CD1c-positive myeloid dendritic cell (primary cell): ENCODE results near the gene BFAR.
"Not testable (repeated sequence)": the region's sequence is repeated elsewhere in the genome, so short reads cannot be mapped to it uniquely, and the experiment has no call there.

Experiments
- DNase-seq: peaks from one replicate; pipeline ENCODE4 v3.0.0-alpha.2; 2016; ENCODE audit errors: extremely low spot score

The BFAR gene, protein sequence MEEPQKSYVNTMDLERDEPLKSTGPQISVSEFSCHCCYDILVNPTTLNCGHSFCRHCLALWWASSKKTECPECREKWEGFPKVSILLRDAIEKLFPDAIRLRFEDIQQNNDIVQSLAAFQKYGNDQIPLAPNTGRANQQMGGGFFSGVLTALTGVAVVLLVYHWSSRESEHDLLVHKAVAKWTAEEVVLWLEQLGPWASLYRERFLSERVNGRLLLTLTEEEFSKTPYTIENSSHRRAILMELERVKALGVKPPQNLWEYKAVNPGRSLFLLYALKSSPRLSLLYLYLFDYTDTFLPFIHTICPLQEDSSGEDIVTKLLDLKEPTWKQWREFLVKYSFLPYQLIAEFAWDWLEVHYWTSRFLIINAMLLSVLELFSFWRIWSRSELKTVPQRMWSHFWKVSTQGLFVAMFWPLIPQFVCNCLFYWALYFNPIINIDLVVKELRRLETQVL

DNA sequence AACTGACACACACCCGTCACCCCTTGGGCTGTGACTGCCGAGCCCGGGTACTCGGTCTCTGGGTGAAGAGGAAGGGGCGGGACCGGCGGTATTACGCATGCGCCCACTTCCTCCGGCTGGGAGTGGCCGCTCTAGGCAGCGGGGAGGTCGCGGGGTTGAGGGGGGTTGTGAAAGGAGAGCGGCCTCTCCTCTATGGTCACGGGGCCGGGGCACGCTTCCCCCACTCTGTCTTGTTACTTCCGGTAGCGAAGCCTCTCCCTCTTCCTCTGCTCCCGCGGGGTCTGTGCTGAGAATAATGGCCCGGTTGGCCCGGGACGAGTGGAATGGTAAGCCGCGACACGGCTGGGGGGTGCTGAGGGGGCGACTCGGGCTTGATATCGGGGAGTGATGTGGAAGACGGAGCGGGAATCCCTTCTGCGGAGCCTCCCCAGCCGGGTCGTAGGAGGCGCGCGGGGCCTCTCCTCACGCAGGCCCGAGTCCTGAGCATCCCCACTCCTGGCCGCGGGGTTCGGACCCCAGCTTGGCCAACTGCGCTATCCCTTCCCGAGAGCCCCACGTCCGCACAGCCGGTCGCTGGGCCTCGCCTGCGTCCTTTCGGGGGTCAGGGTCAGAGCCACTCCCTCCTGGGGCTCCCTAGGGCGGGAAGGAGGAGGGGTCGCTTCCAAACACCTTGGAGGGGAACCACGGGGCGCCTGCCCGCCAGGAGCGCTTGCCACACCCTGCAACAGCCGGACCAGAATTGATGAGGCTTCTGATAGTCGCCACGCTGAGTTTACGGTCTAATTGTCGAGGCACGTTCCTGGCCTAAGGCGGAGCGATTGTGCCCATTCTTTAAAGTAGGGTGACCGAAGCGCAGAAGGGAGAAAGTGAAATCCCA lies at the start of gene BFAR:
BFAR (plus strand) TSS at position 259 of the 877 bp plus-strand sequence. CDS start 11,396 bp downstream, outside the sequence.
- DNase-seq = peak; percentile 99

DNA sequence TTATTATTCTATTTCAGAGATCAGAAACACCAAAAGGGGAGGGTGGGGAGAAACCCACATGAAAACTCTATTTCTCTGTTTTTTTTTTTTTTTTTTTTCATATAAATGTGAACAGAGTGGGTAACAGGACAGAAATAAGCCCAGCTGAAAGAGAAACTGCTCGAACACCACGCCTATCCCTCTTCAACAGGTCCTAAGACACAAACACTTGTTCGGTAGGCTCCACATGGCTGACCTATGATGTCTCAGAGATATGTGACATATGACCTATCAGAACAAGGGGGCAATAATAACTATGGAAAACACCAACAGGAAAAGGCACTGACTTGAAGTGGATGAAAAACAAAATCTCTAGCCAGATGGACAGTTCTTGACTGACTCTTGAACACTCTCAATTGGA lies 47.5 kb upstream of the BFAR start:
- no peak for DNase-seq

DNA sequence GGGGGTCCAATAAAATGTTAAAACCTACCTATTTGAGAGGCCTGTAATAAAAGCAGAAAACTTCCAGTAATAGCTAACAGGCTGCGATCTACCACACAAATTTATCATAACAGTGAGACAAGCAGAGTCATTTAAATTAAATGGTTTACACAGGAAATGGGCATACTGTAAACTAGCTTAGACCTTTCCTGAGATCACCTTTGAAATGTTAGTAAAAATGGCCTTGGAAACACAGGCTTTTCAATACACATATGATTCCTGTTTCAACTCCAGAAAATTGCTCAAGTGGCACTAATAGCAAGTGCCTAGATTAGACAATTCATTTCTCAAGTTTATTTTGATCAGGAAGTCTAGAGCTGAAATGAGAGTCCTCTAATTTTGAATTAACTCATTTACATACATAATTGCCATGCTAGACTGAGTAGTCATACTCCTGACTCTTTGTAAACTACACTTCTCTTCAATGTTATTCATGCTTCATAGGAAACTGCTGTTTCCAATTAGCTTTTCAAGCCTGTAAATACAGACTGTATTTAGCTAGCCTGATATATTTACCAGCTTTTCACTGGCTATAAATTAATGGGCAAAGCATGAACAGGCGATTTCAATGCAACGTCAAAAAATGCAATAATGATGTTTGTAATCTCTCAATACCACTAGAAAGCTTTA lies 46.0 kb upstream of the BFAR start:
- no peak for DNase-seq

DNA sequence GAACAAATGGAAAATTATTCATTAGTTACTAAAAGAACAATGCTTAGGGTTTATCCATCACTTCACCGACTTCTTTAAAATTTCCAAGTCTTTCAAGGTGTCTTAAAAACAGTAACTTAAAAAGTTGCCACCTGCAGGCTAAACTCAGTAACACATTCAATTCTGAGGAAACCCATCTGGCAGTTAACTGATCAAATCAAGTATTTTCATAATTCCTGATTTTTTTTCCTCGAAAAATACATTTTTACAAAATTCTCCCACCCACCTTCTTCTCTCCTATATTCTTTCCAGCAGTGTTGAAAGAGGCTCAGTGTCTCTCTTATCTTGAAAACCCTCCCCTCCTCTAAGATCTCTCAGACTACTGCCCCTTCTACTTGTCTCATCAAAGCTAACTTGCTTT lies 32.6 kb upstream of the BFAR start:
- DNase-seq = peak; percentile 12

DNA sequence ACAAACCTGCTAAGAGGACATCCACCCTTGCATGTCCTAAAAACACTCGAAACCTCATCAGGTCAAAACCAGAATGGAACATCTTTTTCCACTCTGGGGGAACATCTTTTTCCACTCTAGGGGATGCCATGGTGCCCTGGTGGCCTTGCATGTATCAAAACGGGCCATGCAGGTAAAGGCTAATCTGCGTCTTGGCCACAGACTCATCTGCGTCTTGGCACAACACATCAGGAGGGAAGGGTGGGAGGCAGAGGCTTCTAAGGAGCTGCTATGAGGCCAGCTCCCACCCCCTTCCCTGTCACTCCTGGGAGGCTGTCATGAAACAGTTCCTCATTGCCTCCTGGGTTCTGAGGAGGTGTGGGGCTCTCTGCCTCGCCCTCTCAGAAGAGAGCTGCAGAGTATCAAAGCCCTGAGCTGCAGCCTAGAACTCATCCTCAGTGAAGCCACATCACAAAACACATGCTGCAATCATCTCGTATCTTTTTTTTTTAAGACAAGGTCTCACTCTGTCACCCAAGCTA lies 30.2 kb upstream of the BFAR start:
- no peak for DNase-seq

DNA sequence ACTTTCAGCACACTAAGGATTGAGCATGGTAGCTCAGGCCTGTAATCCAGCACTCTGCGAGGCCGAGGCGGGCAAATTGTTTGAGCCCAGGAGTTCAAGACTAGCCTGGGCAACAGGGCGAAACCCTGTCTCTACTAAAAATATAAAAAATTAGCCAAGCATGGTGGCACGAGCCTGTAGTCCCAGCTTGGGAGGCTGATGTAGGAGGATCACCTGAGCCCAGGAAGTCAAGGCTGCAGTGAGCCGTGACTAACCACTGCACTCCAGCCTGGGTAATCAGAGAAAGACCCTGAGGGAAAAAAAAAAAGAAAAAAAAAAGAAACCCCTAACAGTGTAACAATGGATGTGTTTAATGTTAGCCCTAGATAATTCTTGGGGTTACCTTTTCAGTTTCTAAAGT lies 26.6 kb upstream of the BFAR start:
- no peak for DNase-seq

DNA sequence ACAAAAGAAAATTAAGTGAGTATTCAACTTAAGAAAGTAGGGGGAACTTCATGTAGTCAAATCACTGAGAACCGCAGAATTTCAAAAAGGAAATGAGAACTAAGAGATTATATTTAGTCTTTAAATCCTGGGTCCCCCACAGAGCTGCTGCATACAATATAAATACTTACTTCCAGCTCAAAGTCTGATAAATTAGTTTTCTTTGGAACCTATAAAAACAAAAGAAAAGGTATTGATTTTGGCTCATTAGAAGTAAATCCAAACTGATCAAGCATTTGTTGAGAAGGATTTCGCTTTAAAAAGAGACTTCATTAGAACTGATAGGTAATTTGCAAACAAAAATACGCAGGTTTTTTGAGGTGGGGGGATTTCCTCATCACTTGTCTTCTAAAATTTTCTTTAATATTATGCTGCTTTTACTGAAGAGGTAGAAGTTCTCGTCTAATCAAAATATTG lies 24.6 kb upstream of the BFAR start:
- DNase-seq = no peak

DNA sequence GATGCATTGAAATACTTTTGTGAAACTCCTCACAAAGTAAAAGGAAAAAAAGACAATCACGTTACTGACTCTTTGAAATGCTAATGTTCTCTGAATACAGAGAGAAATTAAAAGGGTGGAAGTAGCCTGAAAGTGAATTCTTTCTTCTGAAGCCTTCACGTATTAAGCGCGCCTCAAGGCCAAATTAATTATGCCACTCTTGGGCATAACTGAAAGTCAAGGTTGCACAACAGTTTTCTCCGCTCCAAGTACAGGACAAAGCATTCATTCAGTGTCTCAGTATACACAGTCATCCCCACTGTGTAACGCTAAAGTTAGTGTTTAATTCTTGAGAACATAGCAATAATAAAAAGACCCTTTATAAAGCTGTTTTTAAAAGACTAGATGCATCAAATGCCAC lies 24.1 kb upstream of the BFAR start:
- DNase-seq = no peak

DNA sequence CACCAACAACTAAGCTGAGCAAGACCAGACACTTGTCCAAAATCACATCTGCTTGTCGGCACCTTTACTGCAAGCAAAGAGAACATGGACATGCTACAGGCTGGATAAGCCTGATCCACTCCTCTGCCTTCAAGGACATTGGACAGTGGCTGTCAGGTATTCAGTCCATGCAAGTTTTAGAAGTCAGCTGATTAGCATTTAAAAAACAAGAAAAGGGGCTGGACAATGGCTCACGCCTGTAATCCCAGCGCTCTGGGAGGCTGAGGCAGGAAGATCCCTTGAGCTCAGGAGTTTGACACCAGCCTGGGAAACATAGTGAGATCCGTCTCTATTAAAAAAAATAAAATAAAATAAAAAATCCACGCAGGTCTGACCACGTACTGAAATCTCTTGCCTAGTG lies 23.0 kb upstream of the BFAR start:
- no peak for DNase-seq

DNA sequence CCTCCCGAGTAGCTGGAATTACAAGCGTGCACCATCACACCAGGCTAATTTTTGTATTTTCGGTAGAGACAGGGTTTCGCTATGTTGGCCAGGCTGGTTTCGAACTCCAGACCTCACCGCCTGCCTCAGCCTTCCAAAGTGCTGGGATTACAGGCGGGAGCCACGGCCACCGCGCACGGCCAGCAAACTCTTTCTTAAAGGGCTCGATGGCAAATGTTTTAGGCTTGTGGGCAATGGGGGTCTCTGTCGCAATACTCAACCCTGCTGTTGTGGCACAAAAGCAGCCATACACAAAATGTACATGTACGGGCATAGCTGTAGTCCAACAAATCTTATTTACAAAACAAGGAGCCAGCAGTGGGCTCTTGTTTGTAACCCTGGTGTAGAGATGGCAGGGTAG lies 21.1 kb upstream of the BFAR start:
- no peak for DNase-seq

DNA sequence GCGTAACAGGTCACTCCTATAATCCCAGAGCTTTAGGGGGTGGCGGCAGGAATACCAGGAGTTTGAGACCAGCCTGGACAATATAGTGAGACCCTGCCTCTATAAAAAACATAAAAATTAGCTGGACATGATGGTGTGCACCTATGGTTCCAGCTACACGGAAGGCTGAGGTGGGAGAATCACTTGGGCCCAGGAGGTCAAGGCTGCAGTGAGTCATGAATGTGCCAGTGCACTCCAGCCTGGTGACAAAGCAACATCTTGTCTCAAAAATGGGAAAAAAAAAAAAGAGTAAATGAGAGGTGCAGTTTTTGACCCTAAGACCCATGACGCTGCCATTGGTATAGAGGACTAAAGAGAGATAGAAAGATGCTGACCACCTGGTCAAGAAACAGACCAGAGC lies 18.8 kb upstream of the BFAR start:
- DNase-seq = no peak

DNA sequence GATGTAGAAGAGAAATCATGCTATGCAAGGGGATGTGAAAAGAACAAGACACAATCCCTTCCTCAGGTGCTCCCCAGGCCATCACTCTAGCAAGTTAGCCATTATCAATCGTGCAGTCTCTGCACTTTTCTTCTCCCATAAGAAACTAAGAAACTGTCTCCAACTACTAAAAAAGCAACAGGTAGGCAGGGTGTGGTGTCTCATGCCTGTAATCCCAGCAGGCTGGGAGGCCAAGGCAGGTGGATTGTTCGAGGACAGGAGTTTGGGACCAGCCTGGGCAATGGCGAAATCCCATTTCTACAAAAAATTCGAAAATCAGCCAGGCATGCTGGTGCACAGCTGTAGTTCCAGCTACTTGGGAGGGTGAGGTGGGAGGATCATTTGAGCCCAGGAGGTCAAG lies 16.5 kb upstream of the BFAR start:
- DNase-seq = no peak

DNA sequence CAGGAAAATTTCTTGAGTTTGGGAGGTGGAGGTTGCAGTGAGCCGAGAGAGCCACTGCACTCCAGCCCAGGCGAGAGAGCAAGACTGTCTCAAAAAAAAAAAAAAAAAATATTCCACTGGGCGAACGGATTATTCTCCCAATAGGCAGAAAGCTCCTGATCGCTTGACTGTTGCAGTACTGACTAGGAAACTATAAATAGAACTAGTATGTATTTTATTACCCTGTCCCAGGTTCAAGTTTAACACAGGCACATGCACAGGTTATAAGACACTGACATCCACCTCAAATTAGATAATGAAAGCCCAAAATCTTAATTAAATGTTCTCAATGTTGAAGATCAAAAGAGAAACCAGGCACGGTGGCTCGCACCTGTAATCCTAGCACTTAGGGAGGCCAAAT lies 14.2 kb upstream of the BFAR start:
- no peak for DNase-seq

DNA sequence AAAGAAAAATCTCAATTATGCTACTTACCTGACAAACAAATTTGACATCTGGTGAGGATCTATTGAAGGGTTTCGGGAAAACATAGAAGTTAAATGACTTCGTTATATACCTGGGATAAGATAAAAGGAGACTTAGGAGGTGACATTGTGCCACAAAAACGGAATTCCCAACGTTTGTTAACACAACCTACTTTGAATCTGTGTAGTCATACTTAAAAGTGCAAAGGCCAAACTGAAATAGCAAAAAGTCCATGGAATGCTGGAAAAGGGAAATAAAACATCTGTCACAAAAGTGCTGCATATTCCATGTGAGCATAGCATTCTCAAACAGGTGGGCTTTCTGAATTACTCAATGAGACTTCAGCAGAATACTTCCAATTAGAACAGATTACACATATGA lies 5.7 kb upstream of the BFAR start:
- no peak for DNase-seq

DNA sequence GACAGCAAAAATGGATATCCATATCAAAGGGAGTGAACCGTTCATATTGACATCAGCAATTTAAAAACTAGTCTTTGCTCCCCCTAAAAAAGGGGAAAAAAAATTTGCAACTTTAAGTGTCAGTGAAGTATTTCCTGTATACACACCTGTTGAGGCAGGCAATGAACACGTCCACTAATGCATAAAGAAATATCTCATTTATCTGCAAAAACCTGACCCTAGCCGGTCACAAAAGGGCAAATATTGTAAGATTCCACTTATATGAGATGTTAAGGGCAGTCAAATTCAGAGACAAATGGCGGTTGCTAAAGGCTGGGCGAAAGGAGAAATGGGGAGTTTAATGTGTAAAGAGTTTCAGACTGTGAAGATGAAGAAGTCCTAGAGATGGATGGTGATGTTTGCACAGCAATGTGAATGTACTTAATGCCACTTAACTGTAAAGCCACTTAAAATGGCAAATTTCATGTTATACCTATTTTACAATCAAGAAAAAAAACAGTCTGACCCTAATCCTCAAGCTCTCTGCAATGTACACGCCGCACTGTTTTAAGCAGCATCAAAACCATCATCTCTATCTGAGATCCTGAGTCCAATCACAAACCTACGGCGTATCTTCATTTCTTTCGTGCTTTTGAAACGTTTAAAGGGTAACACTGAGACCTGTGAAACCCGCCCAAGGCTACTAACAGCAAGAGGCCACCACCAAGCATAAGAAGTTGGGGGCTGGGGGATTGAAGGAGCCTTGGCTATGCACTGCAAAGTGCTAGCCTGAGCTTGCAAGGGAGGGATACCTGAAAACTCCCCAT lies 3.7 kb upstream of the BFAR start:
- no peak for DNase-seq

DNA sequence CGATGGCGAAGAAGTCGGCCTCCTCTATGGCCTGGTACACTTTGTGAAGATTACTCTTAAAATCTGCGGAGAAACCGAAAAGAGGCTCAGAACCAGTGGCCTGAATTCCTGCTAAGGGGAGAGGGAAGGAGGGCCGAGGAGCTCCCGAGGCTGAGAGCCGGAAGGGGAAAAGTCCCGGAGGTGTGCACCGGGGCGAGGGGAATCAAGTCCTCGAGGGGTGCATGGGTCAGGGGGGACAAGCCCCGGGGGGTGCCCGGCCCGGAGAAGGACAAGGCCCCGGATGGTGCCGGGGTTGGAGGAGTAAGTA lies 3.2 kb upstream of the BFAR start:
- peak; percentile 6 for DNase-seq

DNA sequence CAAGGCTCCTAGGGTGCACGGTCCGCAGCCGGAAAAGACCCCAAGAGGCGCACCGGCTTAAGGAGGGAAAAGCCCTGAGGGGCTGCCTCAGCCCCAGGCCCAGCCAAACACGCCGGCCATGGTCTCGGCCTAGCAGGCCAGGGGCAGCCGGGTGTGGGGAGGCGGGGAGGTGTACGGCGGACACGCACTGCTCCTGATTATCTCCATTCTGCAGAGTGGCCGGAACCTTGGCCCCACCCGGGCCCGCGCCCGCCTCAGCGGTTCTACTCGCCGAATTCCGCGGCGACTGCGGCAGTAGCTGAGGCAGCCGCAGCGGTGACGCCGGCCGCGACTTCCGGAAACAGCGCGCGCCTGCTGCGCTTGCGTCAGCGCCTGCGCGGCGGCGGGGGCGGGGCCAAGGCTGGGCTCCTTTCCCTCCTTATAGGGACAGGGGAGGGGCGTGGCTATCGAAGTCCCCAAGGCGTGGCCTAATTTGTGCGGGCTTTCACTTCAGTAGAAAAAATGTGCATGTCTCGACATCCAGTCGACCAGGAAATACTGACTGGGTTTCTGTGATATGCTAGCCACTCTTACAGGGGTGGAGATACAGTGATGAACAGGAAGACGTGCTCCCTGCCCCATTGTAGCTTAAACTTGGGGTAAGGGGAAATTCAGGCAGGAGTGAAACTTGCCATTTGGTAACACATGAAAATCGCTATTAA lies 2.7 kb upstream of the BFAR start, which contains the start of gene PARN:
PARN (minus strand) TSS at position 342 of the 701 bp plus-strand sequence; CDS start at position 207, 135 bp downstream.
- peak; percentile 99 for DNase-seq

DNA sequence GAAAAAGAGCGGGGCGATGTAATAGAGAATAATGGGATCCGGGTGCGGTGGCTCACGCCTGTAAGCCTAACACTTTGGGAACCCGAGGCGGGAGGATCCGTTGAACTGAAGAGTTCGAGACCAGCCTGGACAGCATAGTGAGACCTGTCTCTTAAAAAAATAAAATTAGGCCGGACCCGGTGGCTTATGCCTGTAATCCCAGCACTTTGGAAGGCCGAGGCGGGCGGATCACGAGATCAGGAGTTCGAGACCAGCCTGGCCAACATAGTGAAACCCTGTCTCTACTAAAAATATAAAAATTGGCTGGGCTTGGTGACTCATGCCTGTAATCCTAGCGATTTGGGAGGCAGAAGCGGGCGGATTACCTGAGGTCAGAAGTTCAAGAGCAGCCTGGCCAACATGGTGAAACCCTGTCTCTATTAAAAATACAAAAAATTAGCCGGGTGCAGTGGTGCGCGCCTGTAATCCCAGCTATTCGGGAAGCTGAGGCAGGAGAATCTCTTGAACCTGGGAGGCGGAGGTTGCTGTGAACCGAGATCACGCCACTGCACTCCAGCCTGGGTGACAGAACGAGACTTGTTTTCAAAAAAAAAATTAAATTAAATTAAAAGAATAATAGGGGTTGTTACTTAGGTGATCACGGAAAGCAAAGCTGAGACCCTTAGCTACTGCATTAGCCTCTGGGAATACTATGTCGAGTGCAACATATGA lies 2.0 kb upstream of the BFAR start:
- DNase-seq = not testable (repeated sequence)

DNA sequence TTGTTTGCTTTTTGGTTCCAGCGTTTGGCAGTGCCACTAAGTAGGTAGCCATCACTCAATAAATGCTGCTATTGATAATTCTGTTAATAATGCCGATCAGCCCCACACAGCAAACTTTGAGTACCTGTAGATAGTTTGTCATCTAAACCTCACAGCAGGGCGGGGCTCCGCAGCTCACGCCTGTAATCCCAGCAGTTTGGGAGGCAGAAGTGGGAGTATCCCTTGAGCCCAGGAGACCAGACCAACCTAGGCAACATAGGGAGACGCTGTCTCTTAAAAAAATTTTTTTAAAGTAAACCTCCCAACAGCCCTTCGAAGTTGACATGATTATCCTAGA lies 1.6 kb downstream of the BFAR start:
- no peak for DNase-seq
